HG03521 (cell line): ENCODE data around the gene SAMD8.

Experiments used
- ATAC-seq: cut with Tn5 transposase; IDR thresholded peaks from one replicate; pipeline ENCODE4 v1.9.1; 2021; ENCODE audit warnings: mild to moderate bottlenecking, moderate library complexity; ENCODE audit not compliant: unreplicated experiment

The SAMD8 gene

DNA sequence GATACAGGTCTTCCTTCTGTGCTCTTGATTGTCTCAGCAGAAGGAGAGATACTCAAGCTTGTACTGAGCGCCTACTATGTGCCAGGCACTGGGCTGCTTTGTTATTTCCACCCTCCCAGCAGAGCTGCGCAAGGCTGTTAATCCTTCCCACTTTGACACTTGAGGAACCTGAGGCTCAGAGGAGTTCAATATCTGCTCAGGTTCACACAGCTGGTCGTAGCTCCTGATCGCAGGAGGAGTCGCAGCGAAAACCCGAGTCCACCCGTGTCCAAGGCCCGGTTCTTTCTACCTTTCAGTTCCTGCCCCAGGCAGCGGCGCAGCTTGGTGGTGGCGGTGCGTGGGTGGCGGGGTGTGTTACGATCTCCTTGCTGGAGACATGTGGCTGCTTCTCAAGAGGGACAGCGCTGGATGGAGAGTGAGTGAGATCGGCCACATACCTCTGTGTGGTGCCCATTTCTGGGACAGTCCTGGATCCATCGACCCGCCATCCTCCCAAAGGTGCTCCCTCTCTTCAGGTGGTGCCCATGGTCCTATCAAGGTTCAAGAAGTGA lies 26.5 kb upstream of the SAMD8 start:
- ATAC-seq: no peak

DNA sequence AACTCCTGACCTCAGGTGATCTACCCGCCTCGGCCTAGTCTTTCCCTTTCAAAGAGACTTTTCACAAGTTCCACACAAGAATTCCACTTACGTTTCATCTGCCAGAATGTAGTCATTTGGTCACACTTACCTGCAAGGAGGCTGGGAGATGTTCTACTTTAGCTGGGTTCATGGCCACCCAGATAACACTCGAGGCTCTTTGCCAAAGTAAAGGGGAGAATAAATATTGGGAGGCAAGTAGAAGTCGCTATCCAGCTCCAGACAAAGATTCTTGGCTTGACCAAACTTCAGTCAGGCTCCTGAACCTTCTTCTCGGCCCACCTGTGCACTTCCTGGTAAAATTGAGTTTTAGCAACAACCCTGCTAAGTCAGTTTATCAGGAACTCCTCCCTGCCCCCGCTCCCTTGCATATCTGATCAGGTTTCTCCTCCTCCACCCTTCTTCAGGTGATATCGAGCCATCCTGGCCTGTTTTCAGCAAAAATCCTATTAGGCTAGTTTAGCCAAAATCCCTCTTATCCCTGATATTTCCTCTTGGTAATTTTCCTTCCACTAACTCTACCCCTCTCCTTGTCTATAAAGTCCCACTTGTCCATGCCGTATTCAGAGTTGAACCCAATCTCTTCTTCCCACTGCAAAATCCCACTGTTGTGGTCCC lies 25.1 kb upstream of the SAMD8 start:
- no peak for ATAC-seq

DNA sequence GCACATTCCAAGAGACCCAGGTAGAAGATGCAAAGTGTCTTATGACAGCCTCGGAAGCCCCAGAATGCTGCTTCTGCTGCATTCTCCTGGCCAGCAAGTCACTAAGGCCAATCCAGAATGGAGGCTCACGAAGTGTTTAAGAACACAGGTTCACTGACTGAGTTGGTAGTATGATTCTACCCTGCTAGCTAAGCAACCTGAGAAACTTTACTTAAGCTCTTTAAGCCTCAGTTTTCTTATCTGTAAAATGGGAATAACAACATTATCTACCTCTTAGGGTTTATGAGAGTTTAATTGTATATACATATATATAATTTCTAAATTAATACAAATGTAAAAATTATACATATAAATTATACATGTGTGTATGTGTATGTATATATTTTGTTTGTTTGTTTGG lies 22.8 kb upstream of the SAMD8 start:
- ATAC-seq: no peak

DNA sequence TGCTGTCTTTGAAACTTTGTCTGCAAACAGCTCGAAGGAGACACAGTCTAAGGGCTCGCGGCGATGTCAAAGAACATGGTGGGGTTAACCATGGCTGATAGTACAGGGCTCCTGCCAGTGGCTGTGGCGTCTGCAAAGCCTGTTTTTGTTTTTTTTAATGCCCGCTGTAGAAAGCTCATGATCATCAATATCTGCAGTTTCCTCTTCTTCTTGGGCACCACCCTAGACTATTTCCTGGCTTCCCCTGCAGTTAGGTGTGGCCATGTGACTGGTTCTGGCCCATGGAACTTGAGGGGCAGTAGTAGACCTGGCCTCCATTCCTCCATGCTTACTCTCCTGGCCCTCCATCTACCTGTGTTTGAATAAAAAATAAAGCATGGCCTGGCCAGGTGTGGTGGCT lies 21.8 kb upstream of the SAMD8 start:
- no peak for ATAC-seq

DNA sequence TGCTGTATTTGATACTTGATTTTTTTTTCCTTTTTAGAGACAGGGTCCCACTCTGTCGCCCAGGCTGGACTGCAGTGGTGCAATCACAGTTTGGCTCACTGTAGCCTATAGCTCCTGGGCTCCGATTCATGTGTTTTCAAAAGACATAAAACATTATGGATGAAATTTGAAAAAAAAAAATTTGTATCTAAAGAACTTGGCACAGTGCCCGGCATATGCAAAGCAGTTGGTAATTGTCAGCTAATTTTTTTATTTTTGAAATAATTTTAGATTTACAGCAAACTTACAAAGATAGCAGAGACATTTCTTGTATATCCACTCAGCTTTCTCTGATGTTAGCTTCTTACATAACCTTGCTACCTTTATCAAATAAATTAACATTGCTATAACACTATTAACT lies 20.3 kb upstream of the SAMD8 start:
- ATAC-seq: no peak

DNA sequence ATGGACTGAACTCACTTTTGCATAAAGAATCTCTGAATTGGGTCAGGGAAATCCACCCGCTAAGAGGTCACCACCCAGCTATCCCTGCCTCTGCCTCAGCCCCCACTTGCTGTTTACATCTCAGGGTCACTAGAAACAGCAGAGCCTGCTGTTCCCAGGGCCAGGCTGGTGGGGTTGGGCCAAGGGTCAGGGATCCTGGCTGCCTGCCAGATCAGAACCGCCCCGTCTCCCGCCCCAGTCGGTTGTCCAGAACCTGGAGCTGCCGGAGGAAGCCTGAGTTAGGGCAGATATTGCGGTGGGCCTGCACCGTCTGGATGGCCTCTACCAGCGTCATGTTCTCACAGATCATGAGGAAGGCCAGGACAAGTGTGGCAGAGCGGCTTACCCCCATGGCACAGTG lies 17.0 kb upstream of the SAMD8 start:
- ATAC-seq: no peak

DNA sequence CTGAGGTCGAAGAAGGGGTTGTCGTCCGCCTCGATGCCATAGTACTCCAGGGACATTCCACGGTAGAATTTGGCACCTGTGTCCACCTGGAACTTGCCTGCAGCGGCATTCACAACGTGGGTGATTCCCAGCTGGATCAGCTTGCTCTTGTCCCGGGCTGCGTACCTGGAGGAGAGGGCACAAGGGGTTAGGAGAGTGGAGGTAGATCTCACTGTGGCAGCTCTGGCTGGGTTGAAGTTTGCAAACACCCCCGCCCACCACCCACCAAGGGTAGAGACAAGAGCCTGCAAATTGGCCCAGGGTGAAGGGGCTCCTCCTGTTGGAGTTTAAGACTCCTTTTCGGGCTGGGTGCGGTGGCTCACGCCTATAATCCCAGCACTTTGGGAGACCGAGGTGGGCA lies 15.8 kb upstream of the SAMD8 start:
- ATAC-seq: no peak

DNA sequence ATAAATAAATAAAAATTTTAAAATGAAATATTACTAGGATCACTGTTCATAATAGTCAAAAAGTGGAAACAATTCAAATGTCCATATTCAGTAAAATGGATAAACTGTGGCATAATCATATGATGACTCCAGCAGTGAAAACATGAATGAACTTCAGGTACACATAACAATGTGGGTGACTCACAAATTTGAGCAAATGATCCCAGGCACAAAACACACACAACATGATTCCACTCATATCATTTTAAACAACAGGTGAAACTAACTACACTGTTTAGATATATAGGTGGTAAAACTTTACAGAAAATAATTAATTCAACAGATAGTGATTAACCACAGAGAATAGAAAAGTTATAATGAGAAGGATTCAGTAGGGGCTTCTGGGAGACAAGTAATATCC lies 14.7 kb upstream of the SAMD8 start:
- no peak for ATAC-seq

DNA sequence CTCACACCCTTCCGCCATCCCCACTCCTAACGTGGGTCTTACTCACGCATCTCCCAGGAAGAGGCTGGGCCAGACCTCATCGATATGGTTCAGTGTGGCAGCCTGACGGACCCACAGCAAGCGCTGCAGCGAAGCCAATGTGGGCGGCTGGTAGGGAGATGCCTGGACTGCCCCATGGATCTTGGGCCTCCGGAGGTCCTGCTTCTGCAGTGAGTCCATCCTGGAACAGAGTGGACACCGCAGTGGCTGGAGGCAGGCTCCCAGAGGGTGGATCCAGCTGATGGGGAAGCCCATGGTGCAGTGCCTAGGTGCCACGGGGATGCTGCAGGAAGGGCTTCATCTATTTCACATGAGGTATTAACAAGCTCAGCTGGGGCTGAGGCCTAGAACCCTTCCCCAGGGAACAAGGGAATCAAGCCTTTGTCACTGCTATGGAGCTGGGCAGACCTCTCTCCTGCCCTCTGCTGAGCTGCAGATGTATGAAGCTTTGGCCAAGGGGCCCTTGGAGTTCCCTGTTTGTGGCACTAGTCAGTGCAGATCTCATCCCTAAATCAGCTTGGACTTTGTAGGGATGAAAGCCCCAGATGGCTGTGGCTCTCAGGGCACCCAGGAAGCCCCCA lies 13.7 kb upstream of the SAMD8 start:
- no peak for ATAC-seq

DNA sequence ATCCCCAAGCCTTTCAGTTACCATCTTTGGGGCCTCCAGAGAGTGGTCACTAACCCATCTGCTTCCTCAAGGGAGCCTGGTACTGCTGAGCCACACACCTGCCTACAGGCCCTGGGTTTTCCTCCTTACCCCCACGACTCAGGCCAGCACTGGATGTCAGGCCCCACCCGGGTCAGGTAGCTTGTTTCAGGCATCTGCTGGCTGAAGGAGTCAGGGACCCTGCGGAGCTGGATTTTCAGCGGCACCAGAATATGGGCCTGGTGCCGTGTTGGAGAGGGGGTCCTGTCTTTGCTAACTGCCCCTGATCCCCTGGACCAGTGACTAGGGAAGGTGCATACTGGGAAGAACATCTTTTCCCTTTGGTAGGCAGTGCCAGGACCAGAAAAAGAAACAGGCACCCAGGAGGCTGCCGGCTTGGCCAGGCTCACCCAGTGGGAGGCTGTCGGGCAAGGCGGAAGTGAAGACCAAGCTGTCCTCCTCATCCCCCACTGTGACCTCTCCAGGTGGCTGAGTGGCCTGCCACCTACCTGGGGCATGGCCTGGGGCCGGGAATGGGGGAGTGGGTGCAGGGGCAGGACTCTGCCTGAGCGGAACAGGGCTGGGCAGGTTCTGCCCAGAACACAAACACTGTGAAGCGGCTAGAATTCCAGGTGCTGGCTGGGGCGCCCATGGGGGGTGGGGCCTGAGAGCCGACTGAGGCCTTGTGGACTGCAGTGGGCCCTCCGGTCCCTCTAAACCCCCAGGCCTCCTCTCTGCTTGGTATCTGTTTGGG lies 12.4 kb upstream of the SAMD8 start:
- no peak for ATAC-seq

DNA sequence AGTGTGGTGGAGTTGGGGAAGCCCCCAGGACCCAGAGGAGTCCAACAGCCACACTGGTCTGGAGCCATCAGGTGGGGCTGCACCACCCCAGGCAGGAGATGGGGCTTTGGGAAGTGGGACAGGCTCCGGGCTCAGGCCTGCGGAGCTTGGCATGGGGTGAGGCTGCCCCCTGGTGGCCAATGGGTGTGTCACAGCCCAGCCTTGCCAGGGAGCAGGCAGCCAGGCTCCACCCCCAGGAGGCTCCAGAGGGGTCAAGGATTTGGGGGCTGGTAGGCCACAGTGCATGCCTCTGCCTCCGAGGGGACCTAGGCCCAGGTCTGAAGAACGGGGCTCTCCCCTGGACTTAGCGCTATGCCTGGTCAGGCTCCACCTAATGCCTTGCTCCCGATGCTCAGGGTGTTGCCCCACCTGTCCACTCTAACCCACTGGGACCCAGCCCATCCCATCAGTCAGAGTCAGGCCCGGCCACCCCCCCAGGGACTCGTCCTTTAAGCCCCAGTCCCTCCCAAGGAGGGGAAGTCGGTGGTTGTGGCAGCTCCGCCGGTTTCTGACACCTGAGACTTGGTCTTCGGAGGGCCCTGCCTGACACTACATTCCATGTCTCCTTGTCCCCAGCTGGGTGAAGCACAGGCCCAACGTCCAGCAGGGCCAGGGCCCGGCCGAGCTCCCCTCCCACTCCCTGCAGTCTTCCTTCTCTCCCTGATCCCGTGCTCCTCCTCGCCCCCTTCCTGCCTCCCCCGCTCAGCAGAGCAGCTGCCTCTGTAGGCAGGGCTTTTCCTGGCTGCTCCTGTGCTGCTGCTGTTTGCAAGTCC lies 11.3 kb upstream of the SAMD8 start:
- peak; percentile 59 for ATAC-seq

DNA sequence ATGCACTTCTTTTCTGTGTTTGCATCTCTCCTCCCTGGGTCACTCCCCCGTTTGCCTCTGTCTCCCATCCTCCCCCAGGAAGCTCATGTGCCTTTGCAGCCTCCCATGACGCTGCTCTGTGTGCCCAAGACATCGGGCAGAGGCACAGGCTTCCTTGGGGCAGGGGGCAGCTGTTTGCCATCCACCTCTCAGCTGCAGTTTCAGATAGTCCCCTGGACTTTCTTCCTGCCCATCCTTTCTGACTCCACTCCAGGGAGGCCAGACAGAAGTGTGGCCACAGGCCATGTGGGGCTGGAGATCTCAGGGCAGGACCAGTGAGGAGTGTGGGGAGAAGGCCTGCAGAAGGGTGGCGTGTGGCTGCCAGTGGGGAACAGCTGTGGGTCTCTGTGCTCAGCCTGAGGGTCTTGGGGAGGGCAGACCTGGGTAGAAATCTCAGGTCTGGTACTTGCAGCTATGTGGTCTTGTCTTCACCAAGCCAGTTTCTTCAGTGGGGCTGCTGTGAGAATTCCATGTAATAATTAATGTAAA lies 10.6 kb upstream of the SAMD8 start:
- no peak for ATAC-seq

DNA sequence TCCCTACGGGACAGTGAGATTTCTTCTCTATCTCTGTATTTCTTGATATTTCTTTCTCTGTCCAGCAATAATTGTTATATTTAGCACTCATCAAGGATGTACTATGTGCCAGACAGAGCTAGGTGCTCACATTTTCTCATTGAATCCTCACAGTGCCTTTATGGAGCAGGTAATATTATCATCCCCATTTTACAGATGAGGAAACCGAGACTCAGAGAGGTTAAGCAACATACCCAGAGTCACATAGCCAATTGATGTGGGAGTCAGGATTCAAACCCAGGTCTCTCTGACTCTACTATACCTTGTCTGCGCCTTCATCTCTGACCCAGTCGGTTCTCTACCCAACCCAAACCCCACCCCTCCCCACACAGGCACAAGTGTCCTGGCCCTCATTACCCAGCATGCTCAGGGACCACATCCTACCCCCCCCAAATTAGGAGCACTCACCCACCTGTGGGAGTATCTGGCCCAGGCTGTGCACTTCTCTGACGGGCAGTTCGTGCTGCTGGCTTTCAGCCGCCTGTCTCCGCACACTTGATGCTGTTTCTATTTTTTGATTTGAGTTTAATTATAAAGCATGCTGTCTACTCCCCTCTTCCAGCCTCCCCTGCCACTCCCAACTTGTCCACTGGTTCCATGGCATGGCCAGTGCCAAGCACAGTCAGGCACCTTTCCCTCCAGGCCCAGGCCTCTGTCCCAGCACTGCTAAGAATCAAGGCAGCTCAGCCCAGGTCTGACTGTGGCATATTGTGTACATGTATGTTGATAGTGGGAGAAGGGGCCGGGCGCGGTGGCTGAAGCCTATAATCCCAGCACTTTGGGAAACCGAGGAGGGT lies 9.8 kb upstream of the SAMD8 start:
- no peak for ATAC-seq

DNA sequence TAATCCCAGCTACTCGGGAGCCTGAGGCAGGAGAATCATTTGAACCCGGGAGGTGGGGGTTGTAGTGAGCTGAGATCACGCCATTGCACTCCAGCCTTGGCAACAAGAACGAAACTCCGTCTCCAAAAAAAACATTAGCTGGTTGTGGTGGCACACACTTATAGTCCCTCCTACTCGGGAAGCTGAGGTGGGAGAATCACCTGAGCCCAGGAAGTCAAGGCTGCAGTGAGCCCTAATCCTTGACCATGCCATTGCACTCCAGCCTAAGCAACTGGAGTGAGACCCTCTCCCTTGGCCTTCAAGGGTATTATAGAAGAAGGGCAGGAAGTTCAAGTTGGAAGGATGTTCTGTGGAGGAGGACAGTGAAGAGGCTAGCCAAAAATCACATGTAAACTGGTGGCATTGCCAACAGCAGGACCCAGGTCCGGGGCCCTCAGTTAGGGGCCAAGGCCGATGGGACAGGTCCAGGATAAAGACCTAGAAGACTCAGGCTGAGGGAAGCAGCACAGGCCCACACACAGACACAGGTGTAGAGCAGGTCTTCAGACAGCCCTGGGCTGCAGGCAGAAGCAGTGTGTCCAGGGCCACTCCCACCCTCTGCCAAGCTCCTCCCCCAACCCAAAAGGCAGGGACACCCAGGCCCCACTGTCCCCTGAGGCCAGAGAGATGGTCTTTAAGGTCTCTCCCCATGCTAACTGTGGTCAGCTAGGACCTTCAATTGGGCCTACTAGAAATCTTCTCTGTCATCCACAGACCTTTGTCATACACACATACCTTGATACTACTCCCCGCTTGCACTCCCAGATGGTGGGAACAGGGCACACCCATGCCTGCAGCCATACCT lies 8.4 kb upstream of the SAMD8 start:
- no peak for ATAC-seq

DNA sequence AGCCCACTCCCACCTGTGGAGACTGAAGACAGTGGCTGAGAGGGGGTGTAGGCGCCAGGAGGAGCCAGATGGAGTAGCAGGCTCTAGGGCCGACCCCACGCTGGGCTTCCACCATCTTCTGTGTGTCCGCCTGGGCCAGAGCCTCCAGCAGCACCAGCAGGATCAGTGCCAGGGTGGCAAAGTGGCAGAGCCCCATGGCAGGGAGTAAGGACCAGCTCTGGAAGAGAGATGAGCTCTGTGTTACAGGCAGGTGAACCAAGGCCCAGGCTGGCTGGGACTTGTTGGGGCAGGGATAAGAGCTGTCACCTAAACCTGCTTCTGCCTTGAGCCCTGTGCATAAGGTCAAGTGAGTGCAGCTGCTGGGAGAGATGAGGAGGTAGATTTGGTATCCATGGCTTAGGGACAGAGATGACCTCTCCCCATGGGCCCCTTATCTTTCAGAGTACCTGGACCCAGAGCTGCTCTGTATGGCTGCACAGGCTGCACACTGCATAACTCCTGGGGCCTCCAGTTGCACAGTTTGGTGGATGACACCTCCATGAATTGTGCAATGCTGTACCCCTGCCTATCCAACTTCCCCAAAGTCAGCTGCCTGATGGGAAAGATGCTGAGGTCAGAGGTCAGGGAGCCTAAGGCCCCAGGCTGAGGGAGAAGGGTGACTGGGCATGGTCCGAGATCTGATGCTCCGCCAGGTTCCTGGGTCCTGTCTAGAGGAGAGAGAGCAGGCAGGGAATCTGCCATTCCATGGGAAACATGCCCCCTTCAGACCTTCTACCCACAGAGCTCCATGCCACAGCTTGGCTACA lies 7.4 kb upstream of the SAMD8 start:
- ATAC-seq: no peak

DNA sequence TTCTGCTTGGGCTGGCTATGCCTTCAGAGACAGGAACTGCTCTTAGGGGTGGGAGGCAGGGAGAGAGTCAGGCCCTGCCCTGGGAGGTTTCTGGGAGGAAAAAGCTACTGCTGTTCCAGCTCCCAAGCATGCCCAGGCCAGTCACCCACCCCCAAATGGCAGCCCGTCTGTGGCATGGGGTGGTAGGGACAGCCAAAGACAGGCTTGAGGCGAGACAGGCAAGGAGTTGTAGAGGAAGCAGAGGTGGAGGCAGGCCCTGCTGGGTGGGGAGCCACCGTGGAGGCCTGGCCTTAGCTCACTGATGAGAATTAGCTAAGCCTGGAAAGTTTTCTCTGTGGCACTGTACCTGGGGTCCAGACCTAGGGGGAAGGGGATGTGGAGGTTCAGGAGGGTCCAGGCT lies 6.6 kb upstream of the SAMD8 start:
- no peak for ATAC-seq

DNA sequence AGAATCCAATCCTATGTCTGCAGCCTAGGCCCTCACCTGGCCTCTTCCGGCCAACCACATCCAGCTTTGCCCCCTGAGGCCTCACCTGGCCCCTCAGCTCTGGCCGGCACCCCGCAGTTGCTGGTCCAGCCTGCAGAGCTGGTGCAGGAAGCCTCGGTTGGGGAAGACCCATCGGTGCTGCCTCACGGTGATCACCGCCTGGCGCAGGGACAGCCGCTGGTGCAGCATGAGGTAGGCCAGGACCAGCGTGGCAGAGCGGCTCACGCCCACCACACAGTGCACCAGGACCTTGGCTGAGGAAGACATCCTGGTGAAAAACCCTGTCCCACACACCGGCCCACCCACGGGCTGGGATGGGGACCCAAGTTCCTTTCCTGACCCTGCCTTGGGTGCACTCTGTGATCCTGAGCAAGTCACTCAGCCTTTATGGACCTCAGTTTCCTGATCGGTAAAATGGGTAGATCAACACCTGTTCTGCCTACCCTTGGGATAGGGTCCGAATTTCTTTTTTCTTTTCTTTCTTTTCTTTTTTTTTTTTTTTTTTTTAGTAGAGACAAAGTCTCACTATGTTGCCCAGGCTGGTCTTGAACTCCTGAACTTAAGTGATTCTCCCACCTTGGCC lies 5.8 kb upstream of the SAMD8 start:
- ATAC-seq: no peak

DNA sequence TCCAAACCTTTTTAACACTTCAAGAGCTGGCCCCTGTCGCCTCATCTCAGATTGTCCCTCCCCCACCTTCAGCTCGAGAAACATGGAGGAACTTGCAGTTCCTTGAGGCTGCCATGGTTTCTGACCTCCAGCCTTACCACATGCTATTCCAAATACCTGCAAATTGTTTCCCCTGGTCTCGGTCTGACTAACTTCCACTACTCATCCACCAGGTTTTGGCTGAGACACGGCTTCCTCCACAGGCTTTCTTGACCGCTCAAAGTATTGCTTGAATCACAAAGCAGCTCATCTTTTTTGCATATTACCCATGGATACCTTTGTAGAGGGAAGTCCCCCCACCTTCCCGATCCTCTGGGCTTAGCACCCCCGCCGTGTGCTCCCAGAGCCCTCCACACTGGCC lies 5.2 kb upstream of the SAMD8 start:
- ATAC-seq: no peak
